Measurements from ENCODE around the gene NELFB.

NELFB gene

GRCh38 chr9:137269231-137269772 lies 14.2 kb downstream of the NELFB start:
- no peak for DNase-seq

GRCh38 chr9:137270929-137271695 lies 16.0 kb downstream of the NELFB start:
- peak in 1 of 2 donors; percentile 32 for DNase-seq

- no peak for DNase-seq
These were observed 16.6 kb downstream of the NELFB start for GRCh38 chr9:137271696-137272076.

- no peak for DNase-seq
These were observed 17.3 kb downstream of the NELFB start for GRCh38 chr9:137272241-137273094.

- DNase-seq = no peak
These were observed 18.0 kb downstream of the NELFB start for GRCh38 chr9:137273095-137273490.

GRCh38 chr9:137273611-137274320 lies 18.6 kb downstream of the NELFB start:
- no peak for DNase-seq

- DNase-seq = no peak
These were observed 20.1 kb downstream of the NELFB start for GRCh38 chr9:137275203-137275587.

GRCh38 chr9:137275588-137276472 lies 20.7 kb downstream of the NELFB start:
- no peak for DNase-seq

- DNase-seq = peak in 1 of 2 donors; percentile 45
These were observed 21.6 kb downstream of the NELFB start for GRCh38 chr9:137276473-137277328.

- DNase-seq = peak; percentile 31 to 57
These were observed 22.4 kb downstream of the NELFB start, which contains the start of gene TOR4A for GRCh38 chr9:137277329-137278041. Gene TOR4A, plus strand, starts transcription at chr9:137277726. Its CDS starts 964 bp downstream, at chr9:137278690.

- DNase-seq = no peak
These were observed 23.1 kb downstream of the NELFB start for GRCh38 chr9:137278061-137278701.

- no peak for DNase-seq
These were observed 23.9 kb downstream of the NELFB start for GRCh38 chr9:137278721-137279711.

GRCh38 chr9:137279741-137280473 lies 24.8 kb downstream of the NELFB start:
- DNase-seq = no peak

- DNase-seq = no peak
These were observed 25.6 kb downstream of the NELFB start for GRCh38 chr9:137280474-137281344.

GRCh38 chr9:137281345-137282116 lies 26.4 kb downstream of the NELFB start:
- no peak for DNase-seq

- DNase-seq = peak in 1 of 2 donors; percentile 17
These were observed 31.9 kb downstream of the NELFB start for GRCh38 chr9:137286975-137287383.

Data from bone marrow (tissue), 2 donors.